B cell (primary cell): ENCODE measurements around the gene POLK. TPM values are rescaled to one million over a fixed set of nuclear protein-coding genes. Genes with fewer than 3 reads are reported as not detected.
A peak's percentile ranks its signal among the peaks of the same experiment; 100 is the strongest.

Experiments used
- ATAC-seq: fragments of 200-7000 bp; cut with Tn5 transposase; one replicate; pipeline ENCODE4 v1.10.0; 2021; ENCODE audit warnings: low read depth, mild to moderate bottlenecking, moderate number of reproducible peaks, moderate library complexity
- CTCF ChIA-PET: fragments of 350-600 bp; sonication (Branson Sonifier 250); formaldehyde crosslinking; loops from one replicate; lab custom pipeline; 2021; ENCODE audit warnings: antibody characterized with exemption, inconsistent platforms; lab: Charles Lee
- POLR2A ChIA-PET: fragments of 350-600 bp; sonication (Branson Sonifier 250); formaldehyde crosslinking; loops from one replicate; lab custom pipeline; 2021; ENCODE audit warnings: antibody characterized with exemption; lab: Charles Lee
- DNase-seq: peaks from one replicate; pipeline ENCODE4 v3.0.0; 2013
- H2AFZ ChIP-seq: 2 replicates; pipeline ENCODE4 v1.6.1; 2012; ENCODE audit warnings: mild to moderate bottlenecking, low read depth, low read length; ENCODE audit not compliant: insufficient read depth, poor library complexity, severe bottlenecking
- H3K27ac ChIP-seq, 2 donors: 1 replicate in 1 of 2; 2 replicates in 1 of 2; pipeline ENCODE4 v1.5.1; 2012 to 2013; ENCODE audit warnings: low read length in 2 of 2, mild to moderate bottlenecking in 2 of 2, moderate library complexity in 1 of 2
- H3K27me3 ChIP-seq, 4 experiments: fragments of 200-600 bp in 1 of 4; sonication (generic) in 1 of 4; replicated peaks in 1 of 4; 1 replicate in 2 of 4; 2 replicates in 2 of 4; pipeline versions ENCODE4 v1.6.1 to v1.7.0; 2013 to 2016; ENCODE audit warnings: low read length in 3 of 4, mild to moderate bottlenecking in 2 of 4, mixed read lengths in 1 of 4, moderate library complexity in 1 of 4; ENCODE audit not compliant: insufficient read depth in 4 of 4, control insufficient read depth in 3 of 4; ENCODE audit errors: control extremely low read depth in 1 of 4
- H3K36me3 ChIP-seq, 2 experiments: replicated peaks in 1 of 2; 1 replicate in 1 of 2; 2 replicates in 1 of 2; pipeline versions ENCODE4 v1.6.1 to v1.7.1; 2013; ENCODE audit warnings: low read length in 1 of 2; ENCODE audit not compliant: insufficient read depth in 2 of 2, control insufficient read depth in 1 of 2; ENCODE audit errors: control extremely low read depth in 1 of 2, extremely low read depth in 1 of 2
- H3K4me1 ChIP-seq, 2 donors: fragments of 200-600 bp in 1 of 2; sonication (generic) in 1 of 2; 1 replicate in 1 of 2; 2 replicates in 1 of 2; pipeline versions ENCODE4 v1.5.1 to v1.6.1; 2013 to 2017; ENCODE audit warnings: low read length in 2 of 2; ENCODE audit not compliant: control insufficient read depth in 2 of 2, insufficient read depth in 2 of 2
- H3K4me2 ChIP-seq: replicated peaks from 2 replicates; pipeline ENCODE3; 2012; ENCODE audit warnings: mild to moderate bottlenecking, low read depth, low read length; ENCODE audit not compliant: poor library complexity, severe bottlenecking
- H3K4me3 ChIP-seq, 5 experiments: fragments of 200-600 bp in 1 of 5; sonication (generic) in 1 of 5; 1 replicate in 3 of 5; 2 replicates in 2 of 5; pipeline versions ENCODE4 v1.5.1 to v1.7.0; 2011 to 2016; ENCODE audit warnings: low read length in 4 of 5, mild to moderate bottlenecking in 4 of 5, low read depth in 2 of 5, control low read depth in 1 of 5, moderate library complexity in 1 of 5; ENCODE audit not compliant: insufficient read depth in 1 of 5; ENCODE audit errors: control extremely low read depth in 1 of 5, extremely low read depth in 1 of 5
- H3K79me2 ChIP-seq: fragments of 200-600 bp; sonication (generic); one replicate; pipeline ENCODE4 v1.6.0; 2016; ENCODE audit warnings: low read length; ENCODE audit not compliant: control insufficient read depth, insufficient read depth
- H3K9ac ChIP-seq: fragments of 200-600 bp; sonication (generic); 2 replicates; pipeline ENCODE4 v1.6.1; 2017; ENCODE audit warnings: mild to moderate bottlenecking, low read length, moderate library complexity
- H3K9me3 ChIP-seq, 3 donors: one replicate each; pipeline versions ENCODE4 v1.6.1 to v1.7.1; 2013; ENCODE audit warnings: low read length in 2 of 3; ENCODE audit not compliant: control insufficient read depth in 2 of 3, insufficient read depth in 1 of 3; ENCODE audit errors: control extremely low read depth in 1 of 3
- H4K20me1 ChIP-seq: 2 replicates; pipeline ENCODE4 v1.6.0; 2012; ENCODE audit warnings: mild to moderate bottlenecking, low read length; ENCODE audit not compliant: insufficient read depth, control insufficient read depth, poor library complexity, severe bottlenecking
- H3K27ac Mint-ChIP-seq: one replicate; pipeline ENCODE4 v1.8.0; 2021; ENCODE audit warnings: mixed read lengths
- H3K27me3 Mint-ChIP-seq: one replicate; pipeline ENCODE4 v1.8.0; 2021; ENCODE audit warnings: mixed read lengths
- H3K4me1 Mint-ChIP-seq: one replicate; pipeline ENCODE4 v1.8.0; 2021; ENCODE audit warnings: mixed read lengths
- H3K4me3 Mint-ChIP-seq: one replicate; pipeline ENCODE4 v1.8.0; 2021; ENCODE audit warnings: mixed read lengths
- H3K9me3 Mint-ChIP-seq: one replicate; pipeline ENCODE4 v1.8.0; 2022; ENCODE audit warnings: mixed read lengths; ENCODE audit not compliant: insufficient read depth
- CTCF ChIP-seq: fragments of 200-600 bp; IDR thresholded peaks from one replicate; pipeline ENCODE4 v1.8.0; 2022; ENCODE audit warnings: antibody characterized with exemption, mild to moderate bottlenecking
- EZH2 ChIP-seq: IDR thresholded peaks from 2 replicates; pipeline ENCODE4 v1.6.1; 2012; ENCODE audit warnings: borderline replicate concordance, low read depth, mild to moderate bottlenecking, moderate library complexity, low read length; ENCODE audit not compliant: insufficient read depth, poor library complexity, severe bottlenecking
- WGBS: methylation state at CpG from one replicate; pipeline ENCODE4 v1.1.5; 2013; ENCODE audit warnings: missing lambda C conversion rate; ENCODE audit not compliant: insufficient coverage; 5-methylcytosine and 5-hydroxymethylcytosine counted together
- intact Hi-C: fragments of 100-400 bp; cut with micrococcal nuclease; formaldehyde crosslinking; loops from one replicate; pipeline ENCODE4 v1.10.0; 2022
- polyA plus RNA-seq: library from polyadenylated mRNA; depleted of rRNA; stranded (reverse); fragments of >200 nt; gene quantifications from 2 replicates; pipeline ENCODE4 v1.2.3, GENCODE V29; 2012
- total RNA-seq, 2 donors: library from RNA; stranded (reverse); fragments of 120-200 nt in 1 of 2; gene quantifications; 1 replicate in 1 of 2; 2 replicates in 1 of 2; pipeline versions ENCODE4 v1.2.3 to v1.2.4, GENCODE V29; 2013 to 2022

POLK gene
- total and polyA plus RNA-seq, 2 donors (not counting 1 experiment from before 2014, with no cell fraction given) = 13.8 to 41.6 TPM

GRCh38 chr5:75611311-75612225 is 99.9 kb downstream of the POLK start, which contains the start of gene ANKDD1B:
TSS of gene ANKDD1B (plus strand) at chr5:75611453. CDS start at chr5:75611635, 182 bp downstream.
- POLR2A ChIA-PET = no interaction called here
- Histone ChIP-seq H2AFZ (no peak within 1 kb of the TSS), H3K27me3 (peaks cover 0 to 15% (median 10%) of the 10 kb centered on the region in 4 experiments), H3K9ac (peak within 1 kb of the TSS; percentile 58), H3K36me3 (no peaks in the 10 kb centered on the region), H3K4me1 (peaks cover 10 to 16% of the 10 kb centered on the region in 2 donors), H3K4me2 (peak within 1 kb of the TSS; percentile 71), H3K4me3 (peak within 1 kb of the TSS in 4 of 5 experiments; percentile 12 to 34 (median 32)), H4K20me1 (no peaks in the 10 kb centered on the region), H3K27ac (no peak within 1 kb of the TSS), H3K79me2 (no peaks in the 10 kb centered on the region), H3K9me3 (no peaks in the 10 kb centered on the region)
- Mint-ChIP-seq H3K4me3 (peak within 1 kb of the TSS; percentile 70), H3K27me3 (peaks cover 9% of the 10 kb centered on the region), H3K4me1 (peaks cover 17% of the 10 kb centered on the region), H3K27ac (no peak within 1 kb of the TSS), H3K9me3 (no peaks in the 10 kb centered on the region)
- no peak for ATAC-seq
- WGBS = 6% methylated on average over 48 of the region's 52 CpGs
- CTCF ChIA-PET = no interaction called here
- no peak for TF ChIP-seq CTCF
- peak; percentile 16 for DNase-seq
- intact Hi-C loops = no loop called here

GRCh38 chr5:75612226-75612569 is 100.5 kb downstream of the POLK start:
- H2AFZ ChIP-seq = no peak overlapping the region
- H3K27me3 ChIP-seq = peaks cover 0 to 15% (median 10%) of the 10 kb centered on the region in 4 experiments
- WGBS = 77% methylated on average over 4 of the region's 12 CpGs
- H3K4me3 Mint-ChIP-seq = no peak overlapping the region
- TF ChIP-seq CTCF = no peak
- TF ChIP-seq EZH2 = no peak
- H3K27ac ChIP-seq = no peak overlapping the region
- no peaks in the 10 kb centered on the region for H3K36me3 ChIP-seq
- CTCF ChIA-PET = no interaction called here
- no peaks in the 10 kb centered on the region for H3K9me3 Mint-ChIP-seq
- intact Hi-C loops = no loop called here
- H4K20me1 ChIP-seq = no peaks in the 10 kb centered on the region
- no peaks in the 10 kb centered on the region for H3K9me3 ChIP-seq
- H3K4me2 ChIP-seq = peak overlapping the region; percentile 71
- H3K79me2 ChIP-seq = no peaks in the 10 kb centered on the region
- POLR2A ChIA-PET = no interaction called here
- H3K9ac ChIP-seq = no peak overlapping the region
- ATAC-seq (no peak), DNase-seq (no peak)
- peaks cover 11% of the 10 kb centered on the region for H3K4me1 Mint-ChIP-seq
- H3K4me3 ChIP-seq = peak overlapping the region in 2 of 5 experiments; percentile 30 to 33
- peaks cover 9% of the 10 kb centered on the region for H3K27me3 Mint-ChIP-seq
- H3K4me1 ChIP-seq = peaks cover 10 to 15% of the 10 kb centered on the region in 2 donors
- no peak overlapping the region for H3K27ac Mint-ChIP-seq
